ENCODE data around the gene AJUBA.
A peak's percentile ranks its signal among the peaks of the same experiment; 100 is the strongest.
"Not testable (repeated sequence)": the region's sequence is repeated elsewhere in the genome, so short reads cannot be mapped to it uniquely, and the experiment has no call there.

Gene AJUBA

DNA sequence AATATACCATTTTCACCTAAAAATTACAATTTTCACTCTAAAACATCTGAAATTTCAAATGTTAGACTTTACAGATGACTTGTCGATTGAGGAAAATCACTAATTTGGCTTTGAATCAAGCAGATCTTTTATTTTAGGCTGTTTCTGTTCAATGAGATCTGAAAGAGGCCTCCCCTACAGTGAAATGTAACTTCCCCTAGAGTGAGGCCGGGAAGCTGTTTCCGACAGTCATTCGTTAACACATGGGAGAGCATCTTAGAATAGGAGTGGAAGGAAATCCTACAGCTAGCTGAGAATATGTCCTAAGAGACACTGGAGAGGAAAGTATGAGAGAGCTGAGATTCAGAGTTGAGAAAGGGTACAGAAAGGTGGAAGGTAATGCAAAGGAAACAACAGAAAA, 33.3 kb upstream of the AJUBA start:
- TF ChIP-seq, protein P1, sequence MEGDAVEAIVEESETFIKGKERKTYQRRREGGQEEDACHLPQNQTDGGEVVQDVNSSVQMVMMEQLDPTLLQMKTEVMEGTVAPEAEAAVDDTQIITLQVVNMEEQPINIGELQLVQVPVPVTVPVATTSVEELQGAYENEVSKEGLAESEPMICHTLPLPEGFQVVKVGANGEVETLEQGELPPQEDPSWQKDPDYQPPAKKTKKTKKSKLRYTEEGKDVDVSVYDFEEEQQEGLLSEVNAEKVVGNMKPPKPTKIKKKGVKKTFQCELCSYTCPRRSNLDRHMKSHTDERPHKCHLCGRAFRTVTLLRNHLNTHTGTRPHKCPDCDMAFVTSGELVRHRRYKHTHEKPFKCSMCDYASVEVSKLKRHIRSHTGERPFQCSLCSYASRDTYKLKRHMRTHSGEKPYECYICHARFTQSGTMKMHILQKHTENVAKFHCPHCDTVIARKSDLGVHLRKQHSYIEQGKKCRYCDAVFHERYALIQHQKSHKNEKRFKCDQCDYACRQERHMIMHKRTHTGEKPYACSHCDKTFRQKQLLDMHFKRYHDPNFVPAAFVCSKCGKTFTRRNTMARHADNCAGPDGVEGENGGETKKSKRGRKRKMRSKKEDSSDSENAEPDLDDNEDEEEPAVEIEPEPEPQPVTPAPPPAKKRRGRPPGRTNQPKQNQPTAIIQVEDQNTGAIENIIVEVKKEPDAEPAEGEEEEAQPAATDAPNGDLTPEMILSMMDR (conservative IDR thresholded peaks at IDR 0.05; ENCODE audit: low read depth, low read length) = no peak
- no peak overlapping the region for H3K4me3 ChIP-seq (ENCODE audit: low read depth, low read length)
- DNase-seq (ENCODE audit: low read depth) = no peak

DNA sequence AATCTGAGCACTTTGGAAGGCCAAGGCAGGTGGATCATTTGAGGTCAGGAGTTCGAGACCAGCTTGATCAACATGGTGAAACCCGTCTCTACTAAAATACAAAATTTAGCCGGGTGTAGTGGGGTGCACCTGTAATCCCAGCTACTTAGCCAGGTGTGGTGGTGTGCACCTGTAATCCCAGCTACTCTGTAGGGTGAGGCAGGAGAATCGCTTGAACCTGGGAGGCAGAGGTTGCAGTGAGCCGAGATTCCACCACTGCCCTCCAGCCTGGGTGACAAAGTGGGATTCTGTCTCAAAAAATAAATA, 31.4 kb upstream of the AJUBA start:
- not testable (repeated sequence) for DNase-seq (ENCODE audit: low read depth); H3K4me3 ChIP-seq (ENCODE audit: low read depth, low read length)

DNA sequence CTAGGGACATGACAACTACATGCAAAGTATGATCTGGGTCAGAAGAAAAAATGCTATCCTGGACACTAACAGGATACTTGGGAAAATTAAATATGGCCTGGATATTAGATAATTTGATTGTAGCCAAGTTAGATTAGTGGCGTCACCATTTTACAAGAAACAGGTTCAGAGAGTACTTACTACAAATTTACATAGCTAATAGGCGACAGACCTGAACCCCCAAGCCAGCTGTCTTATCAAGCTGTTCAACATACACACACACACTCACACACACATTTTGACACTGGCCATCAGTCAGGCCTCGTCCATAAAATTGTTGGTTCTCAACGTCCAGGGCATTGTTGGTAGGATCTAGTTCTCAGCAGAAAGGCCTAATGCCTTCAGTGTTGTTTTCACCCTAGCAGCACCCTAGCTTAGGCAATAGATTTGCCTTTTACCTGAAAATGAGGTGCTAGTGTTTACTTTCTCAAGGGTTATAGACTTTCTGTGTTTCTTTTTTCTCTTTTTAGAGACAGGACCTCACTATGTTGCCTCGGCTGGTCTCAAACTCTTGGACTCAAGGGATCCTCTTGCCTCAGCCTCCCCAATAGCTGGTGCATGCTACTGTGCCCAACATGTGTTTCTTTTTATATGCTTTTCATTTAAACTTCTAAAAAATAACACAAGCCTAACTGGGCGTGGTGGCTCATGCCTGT, 30.9 kb upstream of the AJUBA start:
- no peak overlapping the region for H3K4me3 ChIP-seq (ENCODE audit: low read depth, low read length)
- TF ChIP-seq, protein P1 (conservative IDR thresholded peaks at IDR 0.05; ENCODE audit: low read depth, low read length) = no peak
- no peak for DNase-seq (ENCODE audit: low read depth)

DNA sequence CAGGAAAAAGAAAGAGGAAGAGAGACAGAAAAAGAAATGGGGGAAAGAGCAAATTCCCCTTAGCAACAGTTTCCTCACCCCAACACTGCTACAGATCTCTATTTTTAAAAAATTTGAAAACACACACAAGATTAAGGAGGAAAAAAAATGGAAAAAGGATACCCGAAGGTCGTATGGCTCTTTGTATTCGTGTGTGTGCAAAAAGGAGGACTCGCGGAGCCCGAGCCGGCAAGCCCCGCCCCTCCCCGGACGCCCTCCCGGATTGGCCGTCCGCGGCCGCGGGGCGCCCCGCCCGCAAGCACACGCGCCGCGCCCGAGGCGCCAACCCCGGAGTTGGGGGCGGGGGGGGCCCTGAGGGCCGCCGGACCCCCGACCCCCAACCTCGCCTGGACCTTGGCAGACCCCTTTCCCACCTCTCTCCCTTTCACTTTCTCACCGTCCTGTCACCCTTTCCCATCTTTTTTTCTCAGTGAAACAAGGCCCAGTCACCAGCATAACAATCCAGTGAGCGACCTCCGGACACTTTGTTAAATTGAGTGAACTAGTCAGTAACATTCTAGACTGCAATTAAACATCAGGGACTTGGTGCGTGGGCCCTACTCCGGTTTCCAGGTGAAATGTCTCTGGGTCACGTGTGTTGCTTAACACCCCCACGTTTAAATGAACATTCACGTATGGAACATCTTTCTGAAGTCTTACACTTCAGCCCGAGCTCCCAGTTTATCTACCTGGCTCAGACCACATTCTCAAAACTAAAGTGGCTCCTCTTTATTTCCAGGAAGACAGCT, 27.8 kb upstream of the AJUBA start, which contains the start of gene C14orf93:
TSS of gene C14orf93 (minus strand) at position 205 of the 788 bp plus-strand sequence. CDS start 11,120 bp downstream, outside the sequence.
- peak within 1 kb of the TSS; percentile 53 for H3K4me3 ChIP-seq (ENCODE audit: low read depth, low read length)
- DNase-seq (ENCODE audit: low read depth) = peak; percentile 66
- TF ChIP-seq, protein P1 (conservative IDR thresholded peaks at IDR 0.05; ENCODE audit: low read depth, low read length) = no peak

DNA sequence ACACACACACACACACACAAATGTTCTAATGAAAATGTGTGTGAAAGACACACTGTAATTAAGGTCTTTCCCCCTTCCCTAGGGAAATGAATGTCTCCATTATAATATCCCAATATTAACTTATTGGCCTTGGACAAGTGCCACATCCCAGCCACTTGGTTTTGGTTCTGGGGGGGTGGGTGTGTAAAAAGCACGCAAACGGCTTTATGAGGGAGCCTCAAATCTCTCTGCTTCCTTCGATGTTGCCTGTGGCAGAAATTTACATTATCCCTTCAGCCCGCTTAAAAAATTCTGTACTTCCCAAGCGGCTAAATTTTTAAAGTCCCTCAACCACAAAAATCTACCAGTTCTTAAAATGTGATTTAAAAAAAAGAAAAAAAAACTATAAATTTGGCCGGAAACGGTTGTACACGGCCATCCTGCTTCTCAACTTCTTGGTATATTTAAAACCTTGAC, 27.2 kb upstream of the AJUBA start:
- peak overlapping the region; percentile 53 for H3K4me3 ChIP-seq (ENCODE audit: low read depth, low read length)
- no peak for DNase-seq (ENCODE audit: low read depth)
- TF ChIP-seq, protein P1 (conservative IDR thresholded peaks at IDR 0.05; ENCODE audit: low read depth, low read length) = no peak

DNA sequence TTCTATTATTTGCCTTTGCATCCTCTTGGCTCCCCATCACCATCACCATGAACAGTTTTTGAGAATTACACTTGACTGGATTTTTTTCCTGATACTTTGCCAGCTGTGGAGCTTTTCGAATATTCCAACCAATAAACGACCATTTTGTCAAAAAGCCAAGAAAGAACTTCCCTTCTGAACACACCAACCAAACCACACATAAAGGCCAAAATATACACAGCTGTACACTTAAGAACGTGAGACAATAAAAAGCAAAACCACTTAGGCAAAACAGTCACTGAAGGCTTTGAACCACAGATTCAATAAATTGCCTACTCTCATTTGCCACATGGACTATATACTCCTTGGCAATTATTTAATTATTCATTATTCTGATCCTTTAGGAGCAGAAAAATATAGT, 26.5 kb upstream of the AJUBA start:
- TF ChIP-seq, protein P1 (conservative IDR thresholded peaks at IDR 0.05; ENCODE audit: low read depth, low read length) = no peak
- H3K4me3 ChIP-seq (ENCODE audit: low read depth, low read length) = no peak overlapping the region
- DNase-seq (ENCODE audit: low read depth) = no peak

DNA sequence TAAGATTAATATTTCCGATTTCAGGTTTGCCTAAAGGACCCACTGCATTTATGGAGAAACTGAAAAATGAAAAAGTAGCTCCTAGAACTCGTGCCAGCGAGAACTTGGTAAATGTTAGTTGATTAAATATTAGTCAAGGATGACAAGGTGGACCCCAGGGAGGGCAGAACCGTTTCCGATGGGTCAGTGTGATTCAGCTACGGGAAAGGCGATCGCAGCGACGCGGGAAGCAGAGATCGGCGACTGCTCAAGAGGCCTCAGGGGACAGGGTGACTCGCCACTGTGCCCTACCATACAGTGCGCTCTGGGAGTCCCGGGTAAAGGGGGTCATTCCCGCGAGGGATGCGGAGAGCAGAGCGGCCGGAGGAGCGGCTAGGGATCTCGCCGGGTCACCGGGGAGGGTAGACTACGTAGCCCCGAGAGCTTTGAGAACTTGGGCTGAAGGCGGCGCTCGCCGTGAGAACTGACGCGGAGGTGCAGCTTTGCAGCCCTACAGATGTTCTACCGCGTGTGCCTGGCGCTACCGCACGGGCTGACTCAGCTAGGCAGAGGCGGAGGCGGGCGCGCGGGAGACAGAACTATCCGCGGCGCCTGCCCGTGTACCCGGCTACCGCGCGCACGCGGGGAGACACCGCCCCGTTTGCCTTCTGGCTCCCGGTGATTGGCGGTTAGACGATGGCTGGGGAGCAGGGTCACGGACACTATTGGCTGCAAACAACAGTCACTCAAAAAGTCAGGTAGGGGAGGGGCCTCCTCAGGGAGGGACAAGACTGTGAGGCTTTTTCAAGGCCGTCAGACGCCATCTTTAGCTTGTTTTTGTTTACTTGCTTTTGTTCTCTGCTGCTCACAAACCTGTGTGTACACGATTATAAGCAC, 24.4 kb upstream of the AJUBA start:
- peak; percentile 99 for DNase-seq (ENCODE audit: low read depth)
- H3K4me3 ChIP-seq (ENCODE audit: low read depth, low read length) = peak overlapping the region; percentile 82
- TF ChIP-seq, protein P1 (conservative IDR thresholded peaks at IDR 0.05; ENCODE audit: low read depth, low read length) = peak; percentile 48
